ACC112 (cell line): ENCODE results near the gene JAKMIP1.
A peak's percentile ranks its signal among the peaks of the same experiment; 100 is the strongest.

Source experiments
- H2AFZ ChIP-seq: fragments of 200-600 bp; sonication (generic); one replicate; pipeline ENCODE4 v1.6.0; 2017; ENCODE audit warnings: antibody characterized with exemption, low read length; ENCODE audit not compliant: unreplicated experiment
- H3K27ac ChIP-seq: fragments of 200-600 bp; sonication (generic); 2 replicates; pipeline ENCODE4 v1.5.1; 2014; ENCODE audit warnings: low read depth, mild to moderate bottlenecking, antibody characterized with exemption, low read length, moderate library complexity
- H3K27me3 ChIP-seq: fragments of 200-600 bp; sonication (generic); 2 replicates; pipeline ENCODE4 v1.6.1; 2014; ENCODE audit warnings: mild to moderate bottlenecking, antibody characterized with exemption, low read length, moderate library complexity, mixed read lengths; ENCODE audit not compliant: insufficient read depth
- H3K36me3 ChIP-seq: fragments of 200-600 bp; sonication (generic); 2 replicates; pipeline ENCODE4 v1.6.1; 2016; ENCODE audit warnings: mild to moderate bottlenecking, antibody characterized with exemption, low read length, moderate library complexity, mixed read lengths; ENCODE audit not compliant: insufficient read depth
- H3K4me1 ChIP-seq: fragments of 200-600 bp; sonication (generic); one replicate; pipeline ENCODE4 v1.6.1; 2016; ENCODE audit warnings: low read length, mixed read lengths; ENCODE audit not compliant: insufficient read depth, unreplicated experiment, control insufficient read depth
- H3K4me3 ChIP-seq: fragments of 200-600 bp; sonication (generic); 2 replicates; pipeline ENCODE4 v1.5.1; 2014; ENCODE audit warnings: mild to moderate bottlenecking, low read depth, low read length
- H3K79me2 ChIP-seq: fragments of 200-600 bp; sonication (generic); one replicate; pipeline ENCODE4 v1.6.0; 2016; ENCODE audit warnings: low read length; ENCODE audit not compliant: control insufficient read depth, unreplicated experiment, insufficient read depth

JAKMIP1 gene

GRCh38 chr4:6200922-6201362 lies 593 bp upstream of the JAKMIP1 start:
- H3K27ac ChIP-seq = no peak overlapping the region
- H2AFZ ChIP-seq = no peak overlapping the region

DNA sequence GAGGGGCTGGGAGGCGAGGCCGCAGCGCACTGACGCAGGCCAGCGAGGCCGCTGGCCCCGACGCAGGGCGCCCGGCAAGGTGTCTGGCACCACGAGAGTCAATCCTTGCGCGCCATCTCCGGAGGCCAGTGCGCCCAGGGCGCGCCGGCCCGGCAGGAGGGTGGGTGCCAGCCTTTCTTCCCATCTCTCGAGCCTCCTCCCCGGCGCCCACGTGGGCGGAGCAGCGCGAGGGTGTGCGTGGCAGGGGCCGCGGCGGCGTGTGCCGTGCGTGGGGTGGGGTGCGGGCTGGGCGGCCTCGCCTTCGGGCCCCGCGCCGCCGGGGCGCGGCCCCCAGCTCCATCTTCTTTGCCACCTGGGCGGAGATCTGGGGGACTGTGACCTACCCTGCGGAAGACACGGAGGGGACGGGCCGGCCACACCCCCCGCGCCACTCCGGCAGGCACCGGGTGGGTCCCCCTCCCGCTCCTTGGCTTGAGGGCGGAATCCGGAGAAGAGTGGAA lies 877 bp downstream of the JAKMIP1 start:
- no peaks in the 10 kb centered on the region for H3K4me1 ChIP-seq
- H2AFZ ChIP-seq = no peak overlapping the region
- no peaks in the 10 kb centered on the region for H3K36me3 ChIP-seq
- H3K4me3 ChIP-seq = peak overlapping the region; percentile 77; the same call in 1 of the 2 replicates
- no peaks in the 10 kb centered on the region for H3K79me2 ChIP-seq
- no peak overlapping the region for H3K27ac ChIP-seq
- peaks cover 84% of the 10 kb centered on the region for H3K27me3 ChIP-seq

More at GRCh38 chr4:6200922-6201362, 593 bp upstream of the JAKMIP1 start:
- no peaks in the 10 kb centered on the region for H3K36me3 ChIP-seq
- peaks cover 86% of the 10 kb centered on the region for H3K27me3 ChIP-seq
- no peaks in the 10 kb centered on the region for H3K4me1 ChIP-seq
- H3K4me3 ChIP-seq = peak overlapping the region; percentile 45; the same call in 1 of the 2 replicates
- H3K79me2 ChIP-seq = no peaks in the 10 kb centered on the region

DNA sequence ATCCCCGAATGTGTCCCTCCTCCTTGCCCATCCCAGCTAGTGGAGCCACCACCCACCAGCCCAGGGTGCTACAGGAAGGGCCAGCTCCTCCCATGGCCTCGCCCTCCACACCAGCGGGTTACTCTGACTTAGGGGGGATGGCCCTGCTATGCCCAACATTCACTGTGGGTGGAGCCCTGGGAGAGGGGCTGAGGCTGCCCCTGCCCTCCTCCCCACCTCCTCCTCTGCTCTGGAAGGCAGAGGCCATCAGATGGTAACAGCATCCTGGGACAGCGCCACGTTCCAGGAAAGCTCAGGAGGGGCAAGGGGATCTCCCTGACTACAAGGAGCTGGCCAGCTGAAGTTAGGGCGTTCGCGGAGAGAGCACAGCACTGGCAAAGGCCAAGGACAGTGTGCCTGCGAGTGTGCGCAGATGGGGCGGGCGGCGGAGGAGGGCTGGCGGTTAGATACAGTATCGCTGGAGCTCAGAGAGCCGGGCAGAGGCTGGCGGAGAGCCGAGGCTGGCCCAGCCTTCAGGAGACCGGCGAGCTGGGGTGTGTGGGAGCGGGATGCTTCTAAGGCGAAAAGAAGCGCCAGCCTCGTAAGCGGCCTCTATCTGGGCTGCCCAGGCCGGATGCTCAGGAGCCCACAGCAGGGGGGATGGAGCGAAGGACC lies 1.5 kb downstream of the JAKMIP1 start:
- no peaks in the 10 kb centered on the region for H3K4me1 ChIP-seq
- H2AFZ ChIP-seq = no peak overlapping the region
- no peaks in the 10 kb centered on the region for H3K79me2 ChIP-seq
- peaks cover 84% of the 10 kb centered on the region for H3K27me3 ChIP-seq
- no peaks in the 10 kb centered on the region for H3K36me3 ChIP-seq
- H3K27ac ChIP-seq = no peak overlapping the region
- H3K4me3 ChIP-seq = no peak overlapping the region

- no peaks in the 10 kb centered on the region for H3K79me2 ChIP-seq
- no peak overlapping the region for H3K27ac ChIP-seq
- H3K4me3 ChIP-seq = no peak overlapping the region
- H3K27me3 ChIP-seq = peaks cover 85% of the 10 kb centered on the region
- no peak overlapping the region for H2AFZ ChIP-seq
- H3K36me3 ChIP-seq = no peaks in the 10 kb centered on the region
- no peaks in the 10 kb centered on the region for H3K4me1 ChIP-seq
Observed at GRCh38 chr4:6198278-6198677, 2.1 kb downstream of the JAKMIP1 start.

GRCh38 chr4:6197433-6198174 lies 2.7 kb downstream of the JAKMIP1 start:
- H2AFZ ChIP-seq = no peak overlapping the region
- H3K79me2 ChIP-seq = no peaks in the 10 kb centered on the region

DNA sequence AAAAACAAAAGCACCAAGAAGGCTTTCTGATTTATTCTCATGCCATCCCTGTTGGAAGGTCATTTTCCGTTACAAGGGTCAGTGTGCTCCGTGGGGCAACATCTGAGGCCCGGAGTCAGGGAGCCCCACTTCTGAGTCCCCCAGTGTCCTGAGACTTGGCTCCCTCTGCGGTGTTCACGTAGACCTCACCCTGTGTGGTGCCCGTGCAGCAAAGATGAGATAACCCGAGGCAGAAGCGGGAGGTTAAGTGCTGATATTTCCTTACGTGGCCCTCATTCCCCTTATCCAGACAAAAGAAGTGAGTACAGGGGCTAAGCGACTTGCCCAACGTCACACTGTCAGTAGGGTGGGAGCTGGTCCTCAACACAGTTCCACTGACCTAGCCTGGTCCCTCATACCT lies 3.5 kb downstream of the JAKMIP1 start:
- no peak overlapping the region for H2AFZ ChIP-seq
- no peak overlapping the region for H3K27ac ChIP-seq
- no peaks in the 10 kb centered on the region for H3K4me1 ChIP-seq
- no peaks in the 10 kb centered on the region for H3K36me3 ChIP-seq
- no peaks in the 10 kb centered on the region for H3K79me2 ChIP-seq
- peaks cover 88% of the 10 kb centered on the region for H3K27me3 ChIP-seq
- no peak overlapping the region for H3K4me3 ChIP-seq

More at GRCh38 chr4:6197433-6198174, 2.7 kb downstream of the JAKMIP1 start:
- H3K4me3 ChIP-seq = no peak overlapping the region
- H3K4me1 ChIP-seq = no peaks in the 10 kb centered on the region
- no peaks in the 10 kb centered on the region for H3K36me3 ChIP-seq
- no peak overlapping the region for H3K27ac ChIP-seq
- peaks cover 90% of the 10 kb centered on the region for H3K27me3 ChIP-seq

DNA sequence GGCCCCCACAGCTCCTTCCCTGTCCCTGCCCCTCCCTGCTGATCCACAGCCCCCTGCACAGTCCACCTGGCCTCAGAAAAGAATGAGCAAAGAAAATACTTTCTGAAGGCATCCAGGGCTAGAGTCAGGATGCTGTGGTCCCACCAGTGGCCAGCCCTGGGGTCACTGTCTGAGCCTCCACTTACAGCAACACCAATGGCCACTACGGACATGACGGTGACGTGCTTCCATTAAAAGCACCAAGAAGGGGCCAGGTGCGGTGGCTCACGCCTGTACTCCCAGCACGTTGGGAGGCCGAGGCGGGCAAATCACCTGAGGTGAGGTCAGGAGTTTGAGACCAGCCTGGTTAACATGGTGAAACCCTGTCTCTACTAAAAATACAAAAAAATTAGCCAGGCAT lies 4.0 kb downstream of the JAKMIP1 start:
- Histone ChIP-seq H3K4me3 (no peak overlapping the region), H3K27ac (no peak overlapping the region), H3K36me3 (no peaks in the 10 kb centered on the region), H3K27me3 (peaks cover 83% of the 10 kb centered on the region), H2AFZ (no peak overlapping the region), H3K4me1 (no peaks in the 10 kb centered on the region), H3K79me2 (no peaks in the 10 kb centered on the region)

GRCh38 chr4:6195602-6196319 lies 4.6 kb downstream of the JAKMIP1 start:
- Histone ChIP-seq H2AFZ (no peak overlapping the region), H3K79me2 (no peaks in the 10 kb centered on the region), H3K4me3 (no peak overlapping the region), H3K27ac (no peak overlapping the region), H3K27me3 (peaks cover 77% of the 10 kb centered on the region), H3K36me3 (no peaks in the 10 kb centered on the region), H3K4me1 (no peaks in the 10 kb centered on the region)

GRCh38 chr4:6194458-6195195 lies 5.7 kb downstream of the JAKMIP1 start:
- H3K36me3 ChIP-seq = no peaks in the 10 kb centered on the region
- H3K27me3 ChIP-seq = peaks cover 70% of the 10 kb centered on the region
- H3K4me3 ChIP-seq = no peak overlapping the region
- H3K4me1 ChIP-seq = no peaks in the 10 kb centered on the region
- H2AFZ ChIP-seq = no peak overlapping the region
- no peaks in the 10 kb centered on the region for H3K79me2 ChIP-seq
- H3K27ac ChIP-seq = no peak overlapping the region

DNA sequence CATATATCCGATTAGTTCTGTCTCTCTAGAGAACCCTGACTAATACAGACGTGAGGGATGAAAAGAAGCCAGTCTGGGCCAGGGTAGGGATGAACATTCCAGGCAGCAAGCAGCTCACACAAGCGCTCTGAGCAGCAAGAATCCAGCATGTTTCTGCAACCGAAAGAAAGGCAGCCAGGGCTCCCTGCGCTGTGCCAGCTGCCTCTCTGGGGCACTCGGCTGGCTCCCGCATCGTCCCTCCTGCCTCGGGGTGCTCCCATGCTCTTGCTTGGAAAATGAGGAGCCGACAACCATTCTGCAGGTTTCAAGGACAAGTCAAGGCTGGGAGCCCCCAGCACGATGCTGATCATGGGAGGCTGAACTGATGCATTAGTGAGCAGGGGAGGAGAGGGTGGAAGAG lies 7.0 kb downstream of the JAKMIP1 start:
- Histone ChIP-seq H3K4me3 (no peak overlapping the region), H3K27me3 (peaks cover 70% of the 10 kb centered on the region), H3K79me2 (no peaks in the 10 kb centered on the region), H3K4me1 (no peaks in the 10 kb centered on the region), H3K36me3 (no peaks in the 10 kb centered on the region), H2AFZ (no peak overlapping the region), H3K27ac (no peak overlapping the region)
